Testis (tissue), 3 donors: ENCODE data around the gene GPR17. TPM values are rescaled to one million over a fixed set of nuclear protein-coding genes. Genes with fewer than 3 reads are reported as not detected.

Experiments used
- DNase-seq: peaks from one replicate; pipeline ENCODE4 v3.0.0-alpha.2; 2019
- H3K27ac ChIP-seq, 2 donors: fragments of 200-600 bp; sonication (generic); one replicate each; pipeline ENCODE4 v1.5.1; 2019
- H3K27me3 ChIP-seq: fragments of 200-600 bp; sonication (generic); one replicate; pipeline ENCODE4 v1.5.1; 2019
- H3K36me3 ChIP-seq: fragments of 200-600 bp; sonication (generic); one replicate; pipeline ENCODE4 v1.5.1; 2017; ENCODE audit warnings: low read depth; ENCODE audit errors: missing control alignments
- H3K4me1 ChIP-seq: fragments of 200-600 bp; sonication (generic); one replicate; pipeline ENCODE4 v1.5.1; 2019
- H3K4me3 ChIP-seq, 2 donors: fragments of 200-600 bp; sonication (generic); one replicate each; pipeline ENCODE4 v1.5.1; 2017 to 2019
- H3K9me3 ChIP-seq: fragments of 200-600 bp; sonication (generic); one replicate; pipeline ENCODE4 v1.5.1; 2017
- CTCF ChIP-seq, 3 experiments: fragments of 450-650 bp in 2 of 3; fragments of 200-600 bp in 1 of 3; sonication (generic) in 1 of 3; IDR thresholded peaks; one replicate each; pipeline ENCODE4 v1.5.1; 2016 to 2019; ENCODE audit warnings: antibody characterized with exemption in 3 of 3, mild to moderate bottlenecking in 2 of 3, moderate library complexity in 1 of 3
- POLR2A ChIP-seq: fragments of 450-650 bp; IDR thresholded peaks from one replicate; pipeline ENCODE4 v1.6.1; 2017; ENCODE audit warnings: antibody characterized with exemption, mild to moderate bottlenecking, moderate library complexity
- WGBS, 2 donors: methylation state at CpG; one replicate each; pipeline ENCODE4 v1.1.5; 2018; 5-methylcytosine and 5-hydroxymethylcytosine counted together
- intact Hi-C: fragments of 100-400 bp; cut with DNase I; formaldehyde crosslinking; loops from one replicate; pipeline ENCODE4 v1.15.1; 2023; ENCODE audit warnings: low total_unique reads
- polyA plus RNA-seq: library from polyadenylated mRNA; stranded (reverse); fragments of 350-450 nt; fragmentation: Illumina TruSeq; extraction: RNeasy Lipid Tissue Mini Kit (QIAGEN cat#74804); gene quantifications from one replicate; pipeline ENCODE4 v1.2.3, GENCODE V29; 2014; ENCODE audit warnings: low read depth, low replicate concordance; ENCODE audit not compliant: insufficient read depth
- total RNA-seq, 2 donors: library from RNA; depleted of rRNA; stranded (reverse); fragments of >200 nt; gene quantifications; one replicate each; pipeline ENCODE4 v1.2.3, GENCODE V29; 2016

The GPR17 gene
- total and polyA plus RNA-seq, 3 donors from 2014 or later, result 0.25 to 0.29 TPM; not detected in 1

GRCh38 chr2:127623388-127624319 is 22.3 kb upstream of the GPR17 start:
- Histone ChIP-seq H3K4me1 (no peaks in the 10 kb centered on the region), H3K27me3 (no peaks in the 10 kb centered on the region), H3K4me3 (no peak overlapping the region), H3K36me3 (no peaks in the 10 kb centered on the region), H3K27ac (no peak overlapping the region), H3K9me3 (no peaks in the 10 kb centered on the region)
- TF ChIP-seq POLR2A (no peak), CTCF (IDR thresholded peaks at IDR 0.05) (no peak)
- 87 to 93% methylated on average over 33 of the region's 38 CpGs for WGBS, 2 donors
- intact Hi-C loops, result no loop called here
- DNase-seq, result no peak

- no peaks in the 10 kb centered on the region for H3K27me3 ChIP-seq
- no peak for DNase-seq
- 87 to 95% methylated on average over 3 to 5 of the region's 5 CpGs for WGBS, 2 donors
- no peaks in the 10 kb centered on the region for H3K4me1 ChIP-seq
- no peak for TF ChIP-seq CTCF (IDR thresholded peaks at IDR 0.05)
- no peak for TF ChIP-seq POLR2A
- no peak overlapping the region for H3K27ac ChIP-seq
- no peaks in the 10 kb centered on the region for H3K36me3 ChIP-seq
- H3K9me3 ChIP-seq, result no peaks in the 10 kb centered on the region
- intact Hi-C loops, result no loop called here
- no peak overlapping the region for H3K4me3 ChIP-seq
Observed at GRCh38 chr2:127624320-127624755, 21.6 kb upstream of the GPR17 start.

GRCh38 chr2:127624756-127625571 is 21.0 kb upstream of the GPR17 start:
- Histone ChIP-seq H3K4me1 (no peaks in the 10 kb centered on the region), H3K27me3 (no peaks in the 10 kb centered on the region), H3K4me3 (no peak overlapping the region), H3K27ac (no peak overlapping the region), H3K36me3 (no peaks in the 10 kb centered on the region), H3K9me3 (no peaks in the 10 kb centered on the region)
- no peak for TF ChIP-seq CTCF (IDR thresholded peaks at IDR 0.05)
- no peak for TF ChIP-seq POLR2A
- WGBS, 2 donors, result 88 to 96% methylated on average over 10 to 22 of the region's 23 CpGs
- intact Hi-C loops, result no loop called here
- DNase-seq, result no peak

GRCh38 chr2:127625572-127625951 is 20.4 kb upstream of the GPR17 start:
- no peak for DNase-seq
- intact Hi-C loops, result no loop called here
- Histone ChIP-seq H3K27ac (no peak overlapping the region), H3K27me3 (no peaks in the 10 kb centered on the region), H3K4me1 (no peaks in the 10 kb centered on the region), H3K36me3 (no peaks in the 10 kb centered on the region), H3K9me3 (no peaks in the 10 kb centered on the region), H3K4me3 (no peak overlapping the region)
- WGBS, 2 donors, result 83 to 93% methylated on average over 2 of the region's 2 CpGs
- TF ChIP-seq POLR2A (no peak), CTCF (IDR thresholded peaks at IDR 0.05) (no peak)
